Caco-2 (cell line): ENCODE data around the gene TCAF1. TPM values are rescaled to one million over a fixed set of nuclear protein-coding genes. Genes with fewer than 3 reads are reported as not detected.

ENCODE experiments used
- BruUV-seq: library from RNA; stranded (reverse); fragments of 400-500 nt; replicated peaks from 2 replicates; lab custom pipeline; 2021; lab: Mats Ljungman, UMichigan
- CTCF ChIA-PET: fragments of 300-600 bp; sonication (Branson Sonifier 250); formaldehyde crosslinking; loops from one replicate; lab custom pipeline; 2022; ENCODE audit warnings: antibody characterized with exemption; lab: Charles Lee
- POLR2A ChIA-PET: fragments of 300-600 bp; sonication (Branson Sonifier 250); formaldehyde crosslinking; loops from one replicate; lab custom pipeline; 2022; ENCODE audit warnings: antibody characterized with exemption; lab: Charles Lee
- DNase-seq, 2 experiments: peaks; one replicate each; pipeline versions ENCODE4 v3.0.0 to v3.0.0-alpha.2; 2020 to 2022
- H3K27me3 ChIP-seq: replicated peaks from 2 replicates; pipeline ENCODE4 v1.6.0; 2011; ENCODE audit warnings: low read length; ENCODE audit not compliant: control insufficient read depth, insufficient read depth
- H3K36me3 ChIP-seq: 2 replicates; pipeline ENCODE4 v1.5.1; 2011; ENCODE audit warnings: low read length; ENCODE audit not compliant: control insufficient read depth, insufficient read depth
- H3K4me1 ChIP-seq: fragments of 250-450 bp; sonication (Bioruptor Pico); 2 replicates; pipeline ENCODE4 v1.5.1; 2020; ENCODE audit warnings: mild to moderate bottlenecking
- H3K4me3 ChIP-seq: 2 replicates; pipeline ENCODE4 v1.5.1; 2011; ENCODE audit warnings: low read depth, mild to moderate bottlenecking, control low read depth, low read length
- H3K9me3 ChIP-seq: fragments of 250-450 bp; sonication (Bioruptor Pico); 2 replicates; pipeline ENCODE4 v1.5.1; 2020; ENCODE audit warnings: mild to moderate bottlenecking, moderate library complexity
- H3K27ac Mint-ChIP-seq: one replicate; pipeline ENCODE4 v1.8.0; 2022; ENCODE audit warnings: mixed read lengths; ENCODE audit not compliant: unreplicated experiment
- H3K27me3 Mint-ChIP-seq: one replicate; pipeline ENCODE4 v1.8.0; 2022; ENCODE audit warnings: mixed read lengths; ENCODE audit not compliant: insufficient read depth, unreplicated experiment
- H3K36me3 Mint-ChIP-seq: one replicate; pipeline ENCODE4 v1.8.0; 2022; ENCODE audit warnings: mild to moderate bottlenecking, mixed read lengths; ENCODE audit not compliant: insufficient read depth, unreplicated experiment
- H3K4me1 Mint-ChIP-seq: one replicate; pipeline ENCODE4 v1.8.0; 2022; ENCODE audit warnings: low read depth, mixed read lengths; ENCODE audit not compliant: unreplicated experiment
- H3K4me3 Mint-ChIP-seq: one replicate; pipeline ENCODE4 v1.8.0; 2022; ENCODE audit warnings: mild to moderate bottlenecking, moderate library complexity, mixed read lengths; ENCODE audit not compliant: unreplicated experiment
- H3K9me3 Mint-ChIP-seq: one replicate; pipeline ENCODE4 v1.8.0; 2022; ENCODE audit warnings: mixed read lengths; ENCODE audit not compliant: unreplicated experiment
- CTCF ChIP-seq, 2 experiments: fragments of 200-600 bp in 1 of 2; IDR thresholded peaks; 1 replicate in 1 of 2; 2 replicates in 1 of 2; pipeline versions ENCODE4 v1.5.1 to v1.8.0; 2011 to 2022; ENCODE audit warnings: antibody characterized with exemption in 1 of 2, control low read depth in 1 of 2, inconsistent platforms in 1 of 2, low read depth in 1 of 2, low read length in 1 of 2, mild to moderate bottlenecking in 1 of 2, moderate library complexity in 1 of 2; ENCODE audit not compliant: insufficient read depth in 1 of 2, severe bottlenecking in 1 of 2, unreplicated experiment in 1 of 2
- intact Hi-C: fragments of 100-400 bp; cut with micrococcal nuclease; formaldehyde crosslinking; loops from one replicate; pipeline ENCODE4 v1.10.0; 2022; ENCODE audit not compliant: unreplicated experiment
- total RNA-seq: library from RNA; stranded (reverse); gene quantifications from 2 replicates; pipeline ENCODE4 v1.2.3, GENCODE V29; 2022

TCAF1 gene
- total RNA-seq, 1 experiment from 2014 or later = 92.3 TPM

GRCh38 chr7:143929224-143929920 lies 27.4 kb upstream of the TCAF1 start:
- no peak for DNase-seq
- Mint-ChIP-seq H3K36me3 (no peaks in the 10 kb centered on the region), H3K9me3 (no peaks in the 10 kb centered on the region), H3K27ac (no peak overlapping the region), H3K4me3 (no peak overlapping the region), H3K27me3 (no peaks in the 10 kb centered on the region), H3K4me1 (peaks cover 9% of the 10 kb centered on the region)
- BruUV-seq = no TSS peak
- ChIA-PET CTCF (no interaction called here), POLR2A (no interaction called here)
- Histone ChIP-seq H3K4me1 (peaks cover 6% of the 10 kb centered on the region), H3K36me3 (no peaks in the 10 kb centered on the region), H3K9me3 (no peaks in the 10 kb centered on the region), H3K4me3 (no peak overlapping the region), H3K27me3 (no peaks in the 10 kb centered on the region)
- TF ChIP-seq CTCF (IDR thresholded peaks at IDR 0.05; ENCODE audit: insufficient read depth in 1 of 2, low read depth in 1 of 2, low read length in 1 of 2, severe bottlenecking in 1 of 2, unreplicated experiment in 1 of 2) = no peak
- intact Hi-C loops = no loop called here

GRCh38 chr7:143924851-143925250 lies 22.9 kb upstream of the TCAF1 start:
- no peaks in the 10 kb centered on the region for H3K9me3 ChIP-seq
- no peaks in the 10 kb centered on the region for H3K27me3 ChIP-seq
- H3K27me3 Mint-ChIP-seq = no peaks in the 10 kb centered on the region
- peaks cover 7% of the 10 kb centered on the region for H3K4me1 Mint-ChIP-seq
- ChIA-PET CTCF (no interaction called here), POLR2A (no interaction called here)
- no peak overlapping the region for H3K4me3 ChIP-seq
- H3K9me3 Mint-ChIP-seq = no peaks in the 10 kb centered on the region
- DNase-seq = no peak
- peaks cover 5% of the 10 kb centered on the region; the same call in 1 of the 2 replicates for H3K4me1 ChIP-seq
- H3K36me3 Mint-ChIP-seq = no peaks in the 10 kb centered on the region
- no peak overlapping the region for H3K4me3 Mint-ChIP-seq
- no peaks in the 10 kb centered on the region for H3K36me3 ChIP-seq
- H3K27ac Mint-ChIP-seq = no peak overlapping the region
- intact Hi-C loops = no loop called here
- no peak for TF ChIP-seq CTCF (IDR thresholded peaks at IDR 0.05; ENCODE audit: insufficient read depth in 1 of 2, low read depth in 1 of 2, low read length in 1 of 2, severe bottlenecking in 1 of 2, unreplicated experiment in 1 of 2)
- BruUV-seq = no TSS peak

GRCh38 chr7:143914938-143915652 lies 13.1 kb upstream of the TCAF1 start:
- H3K27me3 ChIP-seq = no peaks in the 10 kb centered on the region
- H3K36me3 Mint-ChIP-seq = no peaks in the 10 kb centered on the region
- no peak overlapping the region for H3K4me3 Mint-ChIP-seq
- CTCF ChIA-PET = interaction anchor here (1.0 kb wide), 1 partner anchor 13 kb away, joined by 3 read pairs; the partner anchor contains the start of gene TCAF1
- H3K4me3 ChIP-seq = no peak overlapping the region
- DNase-seq = no peak
- no peak for TF ChIP-seq CTCF (IDR thresholded peaks at IDR 0.05; ENCODE audit: insufficient read depth in 1 of 2, low read depth in 1 of 2, low read length in 1 of 2, severe bottlenecking in 1 of 2, unreplicated experiment in 1 of 2)
- peaks cover 20% of the 10 kb centered on the region for H3K9me3 Mint-ChIP-seq
- no peaks in the 10 kb centered on the region for H3K27me3 Mint-ChIP-seq
- H3K4me1 ChIP-seq = peaks cover 14% of the 10 kb centered on the region; the same call in 1 of the 2 replicates
- no peaks in the 10 kb centered on the region for H3K36me3 ChIP-seq
- no peak overlapping the region for H3K27ac Mint-ChIP-seq
- peaks cover 12% of the 10 kb centered on the region for H3K4me1 Mint-ChIP-seq
- POLR2A ChIA-PET = interaction anchor here (1.5 kb wide), 1 partner anchor 13 kb away, joined by 3 read pairs; the partner anchor contains the start of gene TCAF1
- BruUV-seq = no TSS peak
- intact Hi-C loops = loop anchor here (1.0 kb wide), 1 partner anchor 13 kb away; the partner anchor contains the start of gene TCAF1
- H3K9me3 ChIP-seq = peaks cover 3% of the 10 kb centered on the region; the same call in 1 of the 2 replicates
